T-cell (primary cell): ENCODE data around the gene CNTNAP2. TPM values are rescaled to one million over a fixed set of nuclear protein-coding genes. Genes with fewer than 3 reads are reported as not detected.

Experiments
- ATAC-seq, 4 experiments: fragments of 200-7000 bp in 3 of 4; fragments of 150-1000 bp in 1 of 4; cut with Tn5 transposase; replicated peaks in 1 of 4; 1 replicate in 3 of 4; 2 replicates in 1 of 4; pipeline ENCODE4 v1.10.0; 2021; ENCODE audit warnings: moderate library complexity in 3 of 4, mild to moderate bottlenecking in 2 of 4, moderate number of reproducible peaks in 1 of 4
- CTCF ChIA-PET, 2 donors: fragments of 300-600 bp; sonication (Branson Sonifier 250); formaldehyde crosslinking; loops; one replicate each; lab custom pipeline; 2022; ENCODE audit warnings: antibody characterized with exemption in 2 of 2; lab: Charles Lee
- POLR2A ChIA-PET, 2 donors: fragments of 300-600 bp; sonication (Branson Sonifier 250); formaldehyde crosslinking; loops; one replicate each; lab custom pipeline; 2022; ENCODE audit warnings: antibody characterized with exemption in 2 of 2; lab: Charles Lee
- DNase-seq, 35 experiments: peaks; one replicate each; pipeline versions ENCODE4 v3.0.0 to v3.0.0-alpha.2; 2013 to 2023
- H3K27ac ChIP-seq: one replicate; pipeline ENCODE4 v1.5.1; 2013; ENCODE audit warnings: low read length
- H3K27me3 ChIP-seq, 2 experiments: replicated peaks in 1 of 2; 1 replicate in 1 of 2; 2 replicates in 1 of 2; pipeline versions ENCODE4 v1.6.1 to v1.7.0; 2013; ENCODE audit warnings: low read length in 1 of 2, mixed read lengths in 1 of 2; ENCODE audit not compliant: control insufficient read depth in 2 of 2, insufficient read depth in 2 of 2; ENCODE audit errors: extremely low read depth in 1 of 2
- H3K36me3 ChIP-seq, 2 donors: 1 replicate in 1 of 2; 2 replicates in 1 of 2; pipeline versions ENCODE4 v1.6.1 to v1.7.0; 2013; ENCODE audit warnings: low read length in 1 of 2; ENCODE audit not compliant: control insufficient read depth in 2 of 2, insufficient read depth in 1 of 2; ENCODE audit errors: extremely low read depth in 1 of 2
- H3K4me1 ChIP-seq, 2 experiments: 1 replicate in 1 of 2; 2 replicates in 1 of 2; pipeline versions ENCODE4 v1.6.1 to v1.7.0; 2013; ENCODE audit warnings: low read length in 2 of 2, mixed read lengths in 1 of 2; ENCODE audit not compliant: insufficient read depth in 2 of 2, control insufficient read depth in 1 of 2; ENCODE audit errors: extremely low read depth in 1 of 2
- H3K4me3 ChIP-seq, 2 donors: 1 replicate in 1 of 2; 2 replicates in 1 of 2; pipeline versions ENCODE4 v1.5.1 to v1.7.0; 2013; ENCODE audit warnings: mild to moderate bottlenecking in 2 of 2, low read length in 1 of 2, moderate library complexity in 1 of 2; ENCODE audit not compliant: control insufficient read depth in 1 of 2; ENCODE audit errors: extremely low read depth in 1 of 2
- H3K9me3 ChIP-seq: 2 replicates; pipeline ENCODE4 v1.7.0; 2013
- H3K27ac Mint-ChIP-seq, 2 donors: one replicate each; pipeline ENCODE4 v1.8.0; 2020 to 2021; ENCODE audit warnings: mild to moderate bottlenecking in 2 of 2, mixed read lengths in 2 of 2
- H3K27me3 Mint-ChIP-seq, 2 donors: one replicate each; pipeline ENCODE4 v1.8.0; 2021 to 2022; ENCODE audit warnings: mixed read lengths in 2 of 2
- H3K36me3 Mint-ChIP-seq: one replicate; pipeline ENCODE4 v1.8.0; 2021; ENCODE audit warnings: mixed read lengths
- H3K4me1 Mint-ChIP-seq, 3 donors: one replicate each; pipeline ENCODE4 v1.8.0; 2020 to 2022; ENCODE audit warnings: mixed read lengths in 3 of 3, mild to moderate bottlenecking in 1 of 3
- H3K4me3 Mint-ChIP-seq, 3 donors: one replicate each; pipeline ENCODE4 v1.8.0; 2020 to 2022; ENCODE audit warnings: mild to moderate bottlenecking in 3 of 3, mixed read lengths in 3 of 3, moderate library complexity in 3 of 3
- H3K9me3 Mint-ChIP-seq, 3 donors: one replicate each; pipeline ENCODE4 v1.8.0; 2020 to 2022; ENCODE audit warnings: mixed read lengths in 3 of 3
- WGBS: methylation state at CpG from one replicate; pipeline ENCODE4 v1.1.5; 2013; ENCODE audit warnings: missing lambda C conversion rate; ENCODE audit not compliant: insufficient coverage; 5-methylcytosine and 5-hydroxymethylcytosine counted together
- total RNA-seq, 35 experiments: library from RNA in 6 of 35; stranded (reverse) in 6 of 35; fragments of 120-200 nt in 1 of 35; gene quantifications; one replicate each; pipeline versions ENCODE4 v1.2.1 to v1.2.4 and lab custom pipeline; 2013 to 2026

CNTNAP2 gene
- total RNA-seq, 5 donors from 2014 or later (not counting 1 experiment from before 2014, with no cell fraction given), result 0.15 to 0.72 (median 0.21) TPM

DNA sequence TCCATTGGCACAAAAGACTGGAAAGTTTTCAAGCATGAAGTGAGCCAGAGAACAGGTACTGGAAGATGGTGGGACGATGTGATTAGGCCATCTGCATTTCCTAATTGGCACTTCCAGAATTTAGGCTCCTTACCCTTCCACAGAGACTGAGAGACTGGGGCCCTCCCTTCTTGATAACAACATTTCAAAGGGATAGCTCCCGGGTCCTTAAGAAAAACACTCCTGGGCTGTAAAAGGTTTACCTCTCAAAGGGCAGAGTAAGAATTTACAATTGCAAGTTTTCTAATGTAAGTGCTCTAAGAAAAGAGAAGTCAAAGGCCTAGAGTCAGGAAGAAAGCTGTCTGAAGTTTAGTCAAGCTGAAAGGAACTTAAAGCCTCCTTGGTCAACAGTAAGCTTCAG is 1914.4 kb downstream of the CNTNAP2 start:
- Histone ChIP-seq H3K36me3 (no peaks in the 10 kb centered on the region), H3K27ac (no peak overlapping the region), H3K4me1 (no peaks in the 10 kb centered on the region), H3K9me3 (no peaks in the 10 kb centered on the region), H3K27me3 (no peaks in the 10 kb centered on the region), H3K4me3 (no peak overlapping the region)
- ChIA-PET POLR2A (no interaction called here), CTCF (no interaction called here)
- Mint-ChIP-seq H3K27ac (no peak overlapping the region), H3K4me3 (no peak overlapping the region), H3K27me3 (no peaks in the 10 kb centered on the region), H3K36me3 (no peaks in the 10 kb centered on the region), H3K4me1 (no peaks in the 10 kb centered on the region), H3K9me3 (no peaks in the 10 kb centered on the region)
- ATAC-seq (no peak), DNase-seq (no peak)
- WGBS, result no CpG with 5 or more reads among the region's 2 CpGs

DNA sequence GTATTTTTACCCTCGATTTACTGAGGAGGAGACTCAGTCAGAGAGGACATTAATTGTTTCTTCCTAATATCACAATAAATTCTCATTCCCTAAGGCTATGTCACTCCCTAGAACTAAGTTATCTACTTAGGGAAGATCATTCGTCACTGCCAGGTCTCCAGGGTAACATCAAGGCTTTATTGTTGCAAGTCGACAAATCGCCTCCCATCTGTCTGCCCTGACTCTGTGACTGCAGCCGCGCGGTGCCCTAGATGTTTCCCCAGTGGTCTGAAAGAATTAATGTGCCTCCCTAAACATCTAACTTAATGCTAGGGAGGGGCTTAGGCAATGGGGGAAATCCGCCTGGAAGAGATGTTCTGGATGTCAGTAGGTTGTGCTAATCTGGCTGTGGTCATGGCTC is 1915.2 kb downstream of the CNTNAP2 start:
- H3K4me3 Mint-ChIP-seq, result no peak overlapping the region
- no peak for ATAC-seq
- H3K9me3 ChIP-seq, result no peaks in the 10 kb centered on the region
- H3K9me3 Mint-ChIP-seq, result no peaks in the 10 kb centered on the region
- no peak for DNase-seq
- no peak overlapping the region for H3K27ac Mint-ChIP-seq
- no peak overlapping the region for H3K4me3 ChIP-seq
- H3K36me3 Mint-ChIP-seq, result no peaks in the 10 kb centered on the region
- ChIA-PET POLR2A (no interaction called here), CTCF (no interaction called here)
- H3K27me3 Mint-ChIP-seq, result no peaks in the 10 kb centered on the region
- no peaks in the 10 kb centered on the region for H3K36me3 ChIP-seq
- H3K27me3 ChIP-seq, result no peaks in the 10 kb centered on the region
- H3K4me1 Mint-ChIP-seq, result no peaks in the 10 kb centered on the region
- H3K4me1 ChIP-seq, result no peaks in the 10 kb centered on the region
- 60% methylated on average over 3 of the region's 8 CpGs for WGBS
- no peak overlapping the region for H3K27ac ChIP-seq

DNA sequence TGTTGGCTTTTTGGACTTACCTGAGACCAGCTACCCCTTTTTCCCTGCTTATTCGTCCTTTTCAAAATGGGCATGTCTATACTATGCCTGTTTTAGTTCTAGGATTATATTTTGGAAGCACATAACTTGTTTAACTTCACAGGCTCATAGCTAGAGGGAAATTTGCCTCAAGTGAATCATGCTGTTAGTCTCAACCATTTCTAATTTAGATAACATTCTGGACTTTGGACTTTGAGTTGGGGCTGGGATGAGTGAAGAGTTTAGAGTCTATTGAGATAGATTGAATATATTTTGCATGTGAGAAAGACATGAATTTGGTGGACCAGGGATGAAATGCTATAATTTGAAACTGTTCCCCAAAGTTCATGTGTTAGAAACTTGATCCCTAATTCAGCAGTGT is 1919.3 kb downstream of the CNTNAP2 start:
- no peak overlapping the region for H3K4me3 Mint-ChIP-seq
- Histone ChIP-seq H3K27ac (no peak overlapping the region), H3K36me3 (no peaks in the 10 kb centered on the region), H3K27me3 (no peaks in the 10 kb centered on the region), H3K9me3 (no peaks in the 10 kb centered on the region), H3K4me3 (no peak overlapping the region), H3K4me1 (no peaks in the 10 kb centered on the region)
- H3K9me3 Mint-ChIP-seq, result no peaks in the 10 kb centered on the region
- ChIA-PET POLR2A (no interaction called here), CTCF (no interaction called here)
- no peaks in the 10 kb centered on the region for H3K36me3 Mint-ChIP-seq
- no CpG with 5 or more reads among the region's 1 CpG for WGBS
- no peak overlapping the region for H3K27ac Mint-ChIP-seq
- no peaks in the 10 kb centered on the region for H3K4me1 Mint-ChIP-seq
- no peak for DNase-seq
- no peaks in the 10 kb centered on the region for H3K27me3 Mint-ChIP-seq
- no peak for ATAC-seq

DNA sequence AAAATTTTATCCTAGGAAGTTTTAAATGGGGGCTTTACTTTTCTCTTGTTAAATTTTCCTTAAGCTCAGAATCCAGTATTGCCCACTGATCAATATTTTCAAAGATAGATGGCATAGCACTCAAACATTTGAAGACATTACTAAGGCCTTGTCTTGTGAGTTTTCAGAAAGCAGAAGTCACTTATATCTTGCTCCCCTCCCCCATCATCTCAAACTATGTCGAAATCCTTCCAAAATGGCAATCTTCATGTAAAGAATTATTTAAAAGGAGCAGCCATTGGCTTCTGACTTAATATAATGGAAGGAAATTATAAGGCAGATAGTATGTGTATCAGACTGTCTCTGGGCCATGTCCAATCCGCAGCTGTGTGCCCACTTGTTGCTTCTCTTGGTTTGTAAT is 1920.4 kb downstream of the CNTNAP2 start:
- Histone ChIP-seq H3K4me3 (no peak overlapping the region), H3K27ac (no peak overlapping the region), H3K36me3 (no peaks in the 10 kb centered on the region), H3K9me3 (no peaks in the 10 kb centered on the region), H3K27me3 (no peaks in the 10 kb centered on the region), H3K4me1 (no peaks in the 10 kb centered on the region)
- Mint-ChIP-seq H3K4me1 (no peaks in the 10 kb centered on the region), H3K9me3 (no peaks in the 10 kb centered on the region), H3K27ac (no peak overlapping the region), H3K4me3 (no peak overlapping the region), H3K36me3 (no peaks in the 10 kb centered on the region), H3K27me3 (no peaks in the 10 kb centered on the region)
- no CpG with 5 or more reads among the region's 2 CpGs for WGBS
- ChIA-PET POLR2A (no interaction called here), CTCF (no interaction called here)
- ATAC-seq (no peak), DNase-seq (no peak)

DNA sequence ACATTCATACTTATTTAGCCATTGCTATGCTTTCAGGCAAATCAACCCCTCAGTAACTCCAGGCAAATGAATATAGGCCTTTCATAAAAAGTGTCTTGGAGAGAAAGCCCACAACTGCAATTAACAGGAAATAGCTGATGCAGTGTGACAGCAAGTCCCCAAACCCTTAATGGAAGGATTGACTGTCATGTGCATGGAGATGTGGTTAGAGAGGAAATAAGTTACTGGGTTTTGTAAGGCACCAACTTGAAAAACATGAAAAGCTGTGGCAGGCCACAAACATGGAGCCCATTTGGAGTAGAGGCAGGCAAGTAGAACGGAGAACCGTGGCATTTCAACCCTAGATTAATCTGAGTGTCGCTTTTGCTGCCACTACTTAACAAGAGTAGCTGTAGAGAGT is 1924.6 kb downstream of the CNTNAP2 start:
- no peak overlapping the region for H3K4me3 Mint-ChIP-seq
- POLR2A ChIA-PET, result interaction anchor here in 1 of 2 donors (0.5 kb wide), 1 partner anchor 13 kb away, joined by 5 read pairs; no protein-coding TSS in a partner anchor
- H3K27ac Mint-ChIP-seq, result no peak overlapping the region
- CTCF ChIA-PET, result interaction anchor here in 1 of 2 donors (0.6 kb wide), 1 partner anchor 13 kb away, joined by 7 read pairs; no protein-coding TSS in a partner anchor
- H3K27me3 Mint-ChIP-seq, result peaks cover 0 to 4% of the 10 kb centered on the region in 2 donors
- DNase-seq, result no peak
- no peaks in the 10 kb centered on the region for H3K4me1 Mint-ChIP-seq
- peaks cover 0 to 3% (median 0%) of the 10 kb centered on the region in 3 donors for H3K9me3 Mint-ChIP-seq
- Histone ChIP-seq H3K27ac (no peak overlapping the region), H3K4me1 (no peaks in the 10 kb centered on the region), H3K36me3 (no peaks in the 10 kb centered on the region), H3K9me3 (no peaks in the 10 kb centered on the region), H3K4me3 (no peak overlapping the region), H3K27me3 (no peaks in the 10 kb centered on the region)
- H3K36me3 Mint-ChIP-seq, result no peaks in the 10 kb centered on the region
- no CpG with 5 or more reads among the region's 3 CpGs for WGBS
- no peak for ATAC-seq

DNA sequence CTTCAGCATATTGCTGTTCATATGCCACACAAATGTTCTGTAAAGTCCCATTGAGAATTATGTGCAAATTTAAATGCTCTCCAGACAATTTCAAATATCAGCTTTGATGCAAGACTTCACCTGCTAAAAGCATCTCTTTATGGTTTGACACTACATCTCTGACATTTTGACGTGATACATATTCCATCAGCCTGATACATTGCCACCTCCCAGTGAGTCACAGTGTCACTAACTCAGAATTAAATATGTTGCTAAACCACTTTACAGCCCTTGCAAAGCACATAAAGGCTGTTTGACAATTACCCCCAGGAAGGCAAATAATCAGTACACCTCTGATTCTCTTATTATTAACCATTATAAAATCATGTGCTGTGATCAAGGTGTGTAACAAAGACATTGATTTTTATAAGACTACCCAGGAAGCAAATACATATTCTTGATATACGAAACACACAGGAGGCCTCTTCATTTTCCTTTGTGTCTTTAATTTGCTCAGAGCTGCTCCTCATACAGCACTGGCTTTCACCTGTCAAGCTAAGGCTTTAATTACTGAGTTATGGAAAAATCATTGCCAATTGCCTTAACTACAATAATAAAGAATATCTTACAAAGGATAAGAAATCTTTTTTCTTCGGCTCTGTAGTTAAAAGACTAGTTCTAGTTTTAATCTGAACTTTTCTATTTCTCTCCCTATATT is 1926.5 kb downstream of the CNTNAP2 start:
- no peaks in the 10 kb centered on the region for H3K27me3 ChIP-seq
- ChIA-PET CTCF (no interaction called here), POLR2A (no interaction called here)
- Mint-ChIP-seq H3K9me3 (peaks cover 0 to 3% (median 0%) of the 10 kb centered on the region in 3 donors), H3K36me3 (no peaks in the 10 kb centered on the region), H3K4me1 (no peaks in the 10 kb centered on the region), H3K4me3 (no peak overlapping the region), H3K27ac (no peak overlapping the region), H3K27me3 (peaks cover 0 to 4% of the 10 kb centered on the region in 2 donors)
- no peaks in the 10 kb centered on the region for H3K4me1 ChIP-seq
- no peaks in the 10 kb centered on the region for H3K9me3 ChIP-seq
- no peak overlapping the region for H3K4me3 ChIP-seq
- ATAC-seq (no peak), DNase-seq (no peak)
- no peak overlapping the region for H3K27ac ChIP-seq
- no peaks in the 10 kb centered on the region for H3K36me3 ChIP-seq
- WGBS, result 88% methylated on average over 1 of the region's 3 CpGs
